ENCODE results near the gene CA4. TPM values are rescaled to one million over a fixed set of nuclear protein-coding genes. Genes with fewer than 3 reads are reported as not detected.

The CA4 gene
- total RNA-seq, 4 donors from 2014 or later = 10.1 to 84.4 (median 29.3) TPM

DNA sequence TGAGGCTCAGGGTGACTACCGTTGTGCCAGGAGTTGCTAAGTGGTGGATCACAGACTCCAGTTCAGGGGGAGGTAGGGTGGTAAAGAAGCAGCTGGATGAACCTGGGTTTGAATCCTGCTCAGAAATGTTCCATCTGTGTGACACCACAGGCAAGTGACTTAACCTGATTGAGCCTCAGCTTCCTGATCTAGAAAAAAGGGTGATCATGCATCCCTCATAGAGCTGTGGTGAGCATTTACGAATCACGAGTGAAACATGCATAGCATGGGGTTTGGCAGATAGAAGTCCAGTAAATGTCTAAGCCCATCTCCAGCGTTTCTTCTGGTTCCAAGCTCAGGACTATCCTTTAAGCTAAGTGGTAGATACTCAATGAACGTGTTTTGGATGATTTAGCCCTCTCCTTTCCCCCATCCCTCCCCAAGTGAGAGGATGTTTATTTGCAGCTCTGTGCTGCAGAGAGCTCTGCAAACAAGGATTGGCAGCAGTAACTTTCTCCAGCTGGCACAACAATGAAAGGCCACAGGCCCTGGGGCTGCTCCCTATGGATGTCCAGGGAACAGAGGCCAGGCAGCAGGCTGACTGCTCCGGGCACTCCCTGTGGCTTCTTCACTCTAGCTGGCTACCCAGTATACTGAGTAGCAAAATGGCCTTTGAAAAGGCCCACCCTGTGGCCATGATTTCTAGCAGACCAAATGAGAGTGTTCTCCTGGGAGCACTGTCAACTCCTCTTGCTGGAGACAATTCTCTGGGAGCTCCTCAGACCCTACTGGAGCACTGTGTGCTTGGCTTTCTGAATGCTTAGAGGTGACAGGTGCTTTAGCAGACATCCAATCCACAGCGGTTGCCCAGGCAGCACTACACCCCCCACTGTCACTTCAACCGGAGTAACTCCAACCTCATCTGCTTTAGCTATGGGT, 21.3 kb downstream of the CA4 start:
- TF ChIP-seq, protein P1, sequence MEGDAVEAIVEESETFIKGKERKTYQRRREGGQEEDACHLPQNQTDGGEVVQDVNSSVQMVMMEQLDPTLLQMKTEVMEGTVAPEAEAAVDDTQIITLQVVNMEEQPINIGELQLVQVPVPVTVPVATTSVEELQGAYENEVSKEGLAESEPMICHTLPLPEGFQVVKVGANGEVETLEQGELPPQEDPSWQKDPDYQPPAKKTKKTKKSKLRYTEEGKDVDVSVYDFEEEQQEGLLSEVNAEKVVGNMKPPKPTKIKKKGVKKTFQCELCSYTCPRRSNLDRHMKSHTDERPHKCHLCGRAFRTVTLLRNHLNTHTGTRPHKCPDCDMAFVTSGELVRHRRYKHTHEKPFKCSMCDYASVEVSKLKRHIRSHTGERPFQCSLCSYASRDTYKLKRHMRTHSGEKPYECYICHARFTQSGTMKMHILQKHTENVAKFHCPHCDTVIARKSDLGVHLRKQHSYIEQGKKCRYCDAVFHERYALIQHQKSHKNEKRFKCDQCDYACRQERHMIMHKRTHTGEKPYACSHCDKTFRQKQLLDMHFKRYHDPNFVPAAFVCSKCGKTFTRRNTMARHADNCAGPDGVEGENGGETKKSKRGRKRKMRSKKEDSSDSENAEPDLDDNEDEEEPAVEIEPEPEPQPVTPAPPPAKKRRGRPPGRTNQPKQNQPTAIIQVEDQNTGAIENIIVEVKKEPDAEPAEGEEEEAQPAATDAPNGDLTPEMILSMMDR (IDR thresholded peaks at IDR 0.05; ENCODE audit: low read depth) = no peak

DNA sequence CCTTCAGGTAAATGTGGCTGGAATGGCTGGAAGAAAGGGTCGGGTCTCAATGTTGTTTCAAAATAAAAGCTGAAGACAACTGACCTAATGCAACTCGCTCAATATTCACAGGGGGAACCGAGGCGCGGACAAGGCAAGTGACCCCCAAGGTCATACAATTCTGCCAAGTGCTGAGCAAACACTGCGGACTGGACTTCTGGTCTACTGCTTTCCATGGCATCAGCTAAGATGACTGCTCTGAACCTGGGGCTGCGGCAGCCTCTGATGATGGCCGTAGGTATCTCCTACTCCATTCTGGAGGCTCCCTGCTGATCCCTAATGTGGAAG, 21.9 kb downstream of the CA4 start:
- TF ChIP-seq, protein P1 (IDR thresholded peaks at IDR 0.05; ENCODE audit: low read depth) = no peak

DNA sequence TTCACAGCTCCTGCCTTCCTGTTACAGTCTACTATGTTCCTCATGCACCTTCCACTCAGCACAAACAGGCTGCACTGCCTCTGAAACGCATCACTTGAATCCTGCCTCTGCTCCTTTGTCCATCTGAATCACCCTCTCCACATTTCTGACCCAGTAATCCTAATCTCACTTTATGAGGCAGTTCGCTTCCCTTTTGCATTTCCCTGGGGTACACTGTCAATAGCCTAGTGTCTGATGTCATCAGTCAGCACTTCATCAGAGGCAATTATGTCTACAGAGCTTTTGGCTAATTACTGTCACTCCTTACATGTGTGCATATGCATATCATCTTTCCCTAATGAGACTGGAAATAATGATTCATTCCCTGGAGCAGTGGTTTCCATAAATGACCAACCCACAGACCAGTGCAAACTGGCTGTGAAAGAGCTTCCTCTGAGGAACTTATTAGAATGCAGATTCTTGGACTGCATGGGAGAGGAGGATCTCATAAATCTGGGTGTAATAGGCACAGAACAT, 23.6 kb downstream of the CA4 start:
- TF ChIP-seq, protein P1 (IDR thresholded peaks at IDR 0.05; ENCODE audit: low read depth) = no peak

DNA sequence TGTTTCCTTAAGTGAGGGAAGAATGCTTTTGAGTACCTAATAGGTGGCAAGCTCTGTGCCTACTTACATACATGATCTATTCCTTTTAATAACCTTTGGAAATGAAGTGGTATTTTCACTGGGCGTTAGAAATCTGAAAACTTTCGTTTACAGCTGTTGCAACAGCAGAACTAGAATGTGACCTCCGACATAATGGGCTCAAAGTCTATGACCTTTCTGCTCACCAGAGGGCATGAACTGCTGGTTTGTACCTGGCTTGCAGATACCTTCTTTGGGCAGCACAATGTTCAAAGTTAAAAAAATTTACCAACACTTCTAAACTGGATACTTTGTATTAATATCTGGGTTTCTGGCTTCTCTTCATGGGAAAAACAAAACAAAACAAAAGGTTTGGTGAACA, 24.3 kb downstream of the CA4 start:
- TF ChIP-seq, protein P1 (IDR thresholded peaks at IDR 0.05; ENCODE audit: low read depth) = no peak

DNA sequence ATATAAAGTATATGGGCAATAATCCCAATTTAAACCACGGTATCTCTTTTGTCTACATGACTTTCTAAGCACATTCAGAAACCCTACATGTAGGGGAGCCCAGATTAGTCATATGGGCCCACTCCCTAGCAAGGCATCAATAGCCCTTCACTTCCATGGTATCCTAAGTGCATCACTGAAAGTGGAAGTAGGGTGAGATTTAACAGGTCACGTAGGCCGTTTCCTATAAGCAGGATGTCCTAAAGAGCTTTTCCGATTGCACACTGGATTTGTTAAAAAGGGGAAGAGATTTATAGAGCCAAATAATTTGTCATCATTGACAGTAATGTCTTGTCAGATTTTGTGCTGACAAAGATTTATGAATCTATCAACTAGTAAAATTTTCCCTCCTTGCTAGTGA, 39.0 kb downstream of the CA4 start:
- TF ChIP-seq, protein P1 (IDR thresholded peaks at IDR 0.05; ENCODE audit: low read depth) = no peak

DNA sequence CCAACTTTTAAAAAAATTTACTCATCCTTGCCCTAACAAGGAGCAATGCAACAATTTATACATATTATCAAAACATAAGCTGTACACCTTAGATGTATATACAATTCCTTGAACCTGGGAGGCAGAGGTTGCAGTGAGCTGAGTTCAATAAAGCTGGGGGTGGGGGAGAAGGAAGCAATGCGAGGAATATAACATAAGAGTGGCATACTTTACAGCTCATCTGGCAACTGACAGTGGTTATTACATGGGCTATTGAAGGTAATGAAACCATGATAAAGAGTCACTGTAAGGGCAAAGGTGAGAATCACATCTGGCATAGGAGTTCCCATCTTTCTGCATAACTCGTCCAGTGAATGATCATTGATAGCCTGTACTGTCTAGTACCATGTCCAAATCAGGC, 43.7 kb downstream of the CA4 start:
- TF ChIP-seq, protein P1 (IDR thresholded peaks at IDR 0.05; ENCODE audit: low read depth) = no peak

Other genes with a start within 250 kb of the CA4 start
- 10 to 100 TPM; 27.1 to 52.5 (median 35.1) TPM for gene RNFT1, start 185.2 kb upstream of the CA4 start, total RNA-seq
- gene HEATR6, start 71.1 kb upstream of the CA4 start, total RNA-seq = 10 to 100 TPM in 3 of 4 donors, 1 to 10 TPM in 1; 8.6 to 20.3 (median 12.4) TPM
- gene USP32, start 242.2 kb downstream of the CA4 start, total RNA-seq = 10 to 100 TPM; 65.1 to 80.1 (median 77.2) TPM